H1 (cell line): ENCODE measurements around the gene AP3M1. TPM values are rescaled to one million over a fixed set of nuclear protein-coding genes. Genes with fewer than 3 reads are reported as not detected.

Source experiments
- BRCA1 ChIP-seq: IDR thresholded peaks from 2 replicates; pipeline ENCODE4 v1.6.1; 2012; ENCODE audit warnings: low read depth, low read length, improper control_type of control experiment
- EP300 ChIP-seq, 2 experiments: IDR thresholded peaks; 1 replicate in 1 of 2; 2 replicates in 1 of 2; pipeline ENCODE4 v1.6.1; 2011 to 2012; ENCODE audit warnings: low read depth in 2 of 2, low read length in 2 of 2, mild to moderate bottlenecking in 2 of 2, borderline replicate concordance in 1 of 2, inconsistent platforms in 1 of 2, moderate library complexity in 1 of 2
- EZH2 ChIP-seq: fragments of 200-600 bp; sonication (generic); IDR thresholded peaks from 2 replicates; pipeline ENCODE4 v1.7.1; 2012; ENCODE audit warnings: low read depth, mild to moderate bottlenecking, moderate library complexity, low read length, inconsistent platforms; ENCODE audit not compliant: severe bottlenecking
- FOSL1 ChIP-seq: IDR thresholded peaks from 2 replicates; pipeline ENCODE4 v1.6.1; 2011; ENCODE audit warnings: mild to moderate bottlenecking, low read depth, low read length, moderate library complexity; ENCODE audit not compliant: insufficient read depth
- GABPA ChIP-seq: IDR thresholded peaks from 2 replicates; pipeline ENCODE4 v1.6.1; 2011; ENCODE audit warnings: mild to moderate bottlenecking, low read length, moderate library complexity, borderline replicate concordance; ENCODE audit not compliant: insufficient read depth
- HDAC6 ChIP-seq: IDR thresholded peaks from one replicate; pipeline ENCODE4 v1.7.1; 2012; ENCODE audit warnings: low read depth, mild to moderate bottlenecking, inconsistent platforms, low read length, moderate library complexity
- MAFK ChIP-seq: IDR thresholded peaks from 2 replicates; pipeline ENCODE4 v1.6.1; 2012; ENCODE audit warnings: low read depth, mild to moderate bottlenecking, improper control_type of control experiment, low read length
- YY1 ChIP-seq: IDR thresholded peaks from 2 replicates; pipeline ENCODE4 v1.6.1; 2011; ENCODE audit warnings: low read depth, mild to moderate bottlenecking, low read length
- polyA plus RNA-seq, 7 experiments: library from polyadenylated mRNA; depleted of rRNA in 3 of 7; stranded (reverse) in 5 of 7; unstranded in 2 of 7; fragments of >200 nt in 5 of 7; fragments of 200-250 nt in 2 of 7; gene quantifications; 1 replicate in 5 of 7; 2 replicates in 1 of 7; 4 replicates in 1 of 7; pipeline versions ENCODE4 v1.2.1 to v1.2.3, GENCODE V29; 2011 to 2013; ENCODE audit warnings: missing spikeins in 2 of 7, mixed read lengths in 2 of 7
- total RNA-seq: library from RNA; stranded (reverse); fragmentation: NEBNext Ultra II Directional; extraction: Animal tissue kit (Norgen Biotek cat#: 25700); gene quantifications from 2 replicates; pipeline ENCODE4 v1.2.1, GENCODE V29; 2021
- TF ChIP-seq, protein P1 (sequence below): fragments of 300-600 bp; sonication (generic); IDR thresholded peaks from 2 replicates; pipeline ENCODE4 v1.7.1; 2012; ENCODE audit warnings: low read length, moderate library complexity, mild to moderate bottlenecking, inconsistent platforms; ENCODE audit not compliant: insufficient replicate concordance
- TF ChIP-seq, protein P2 (sequence below): IDR thresholded peaks from 2 replicates; pipeline ENCODE4 v1.6.1; 2011; ENCODE audit warnings: low read length, improper control_type of control experiment

AP3M1 gene
- total and polyA plus RNA-seq, 2 of the 8 experiments (the other 6 are each of a cell fraction or from before 2014, with no cell fraction given) = 23.9 to 38.9 TPM

DNA sequence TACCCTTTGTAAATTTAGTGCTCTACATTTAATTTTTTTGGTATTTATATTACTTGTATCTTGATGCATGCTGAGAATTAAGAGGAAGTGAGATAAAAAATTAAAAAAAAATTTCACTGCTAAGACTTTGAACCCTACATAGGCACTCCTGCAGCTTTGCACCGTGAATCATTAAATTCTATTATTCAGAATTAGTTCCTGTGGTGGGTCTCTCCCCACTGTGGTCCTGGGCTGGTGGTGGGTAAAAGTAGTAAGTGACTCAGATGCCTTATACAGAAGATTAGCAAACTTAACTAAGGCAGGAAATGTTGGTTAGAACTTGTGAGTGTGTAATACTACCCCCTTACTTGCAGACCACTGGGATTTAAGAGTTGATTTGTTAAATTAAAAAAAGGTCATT, 72.6 kb downstream of the AP3M1 start (continued):
- TF ChIP-seq, protein P1, sequence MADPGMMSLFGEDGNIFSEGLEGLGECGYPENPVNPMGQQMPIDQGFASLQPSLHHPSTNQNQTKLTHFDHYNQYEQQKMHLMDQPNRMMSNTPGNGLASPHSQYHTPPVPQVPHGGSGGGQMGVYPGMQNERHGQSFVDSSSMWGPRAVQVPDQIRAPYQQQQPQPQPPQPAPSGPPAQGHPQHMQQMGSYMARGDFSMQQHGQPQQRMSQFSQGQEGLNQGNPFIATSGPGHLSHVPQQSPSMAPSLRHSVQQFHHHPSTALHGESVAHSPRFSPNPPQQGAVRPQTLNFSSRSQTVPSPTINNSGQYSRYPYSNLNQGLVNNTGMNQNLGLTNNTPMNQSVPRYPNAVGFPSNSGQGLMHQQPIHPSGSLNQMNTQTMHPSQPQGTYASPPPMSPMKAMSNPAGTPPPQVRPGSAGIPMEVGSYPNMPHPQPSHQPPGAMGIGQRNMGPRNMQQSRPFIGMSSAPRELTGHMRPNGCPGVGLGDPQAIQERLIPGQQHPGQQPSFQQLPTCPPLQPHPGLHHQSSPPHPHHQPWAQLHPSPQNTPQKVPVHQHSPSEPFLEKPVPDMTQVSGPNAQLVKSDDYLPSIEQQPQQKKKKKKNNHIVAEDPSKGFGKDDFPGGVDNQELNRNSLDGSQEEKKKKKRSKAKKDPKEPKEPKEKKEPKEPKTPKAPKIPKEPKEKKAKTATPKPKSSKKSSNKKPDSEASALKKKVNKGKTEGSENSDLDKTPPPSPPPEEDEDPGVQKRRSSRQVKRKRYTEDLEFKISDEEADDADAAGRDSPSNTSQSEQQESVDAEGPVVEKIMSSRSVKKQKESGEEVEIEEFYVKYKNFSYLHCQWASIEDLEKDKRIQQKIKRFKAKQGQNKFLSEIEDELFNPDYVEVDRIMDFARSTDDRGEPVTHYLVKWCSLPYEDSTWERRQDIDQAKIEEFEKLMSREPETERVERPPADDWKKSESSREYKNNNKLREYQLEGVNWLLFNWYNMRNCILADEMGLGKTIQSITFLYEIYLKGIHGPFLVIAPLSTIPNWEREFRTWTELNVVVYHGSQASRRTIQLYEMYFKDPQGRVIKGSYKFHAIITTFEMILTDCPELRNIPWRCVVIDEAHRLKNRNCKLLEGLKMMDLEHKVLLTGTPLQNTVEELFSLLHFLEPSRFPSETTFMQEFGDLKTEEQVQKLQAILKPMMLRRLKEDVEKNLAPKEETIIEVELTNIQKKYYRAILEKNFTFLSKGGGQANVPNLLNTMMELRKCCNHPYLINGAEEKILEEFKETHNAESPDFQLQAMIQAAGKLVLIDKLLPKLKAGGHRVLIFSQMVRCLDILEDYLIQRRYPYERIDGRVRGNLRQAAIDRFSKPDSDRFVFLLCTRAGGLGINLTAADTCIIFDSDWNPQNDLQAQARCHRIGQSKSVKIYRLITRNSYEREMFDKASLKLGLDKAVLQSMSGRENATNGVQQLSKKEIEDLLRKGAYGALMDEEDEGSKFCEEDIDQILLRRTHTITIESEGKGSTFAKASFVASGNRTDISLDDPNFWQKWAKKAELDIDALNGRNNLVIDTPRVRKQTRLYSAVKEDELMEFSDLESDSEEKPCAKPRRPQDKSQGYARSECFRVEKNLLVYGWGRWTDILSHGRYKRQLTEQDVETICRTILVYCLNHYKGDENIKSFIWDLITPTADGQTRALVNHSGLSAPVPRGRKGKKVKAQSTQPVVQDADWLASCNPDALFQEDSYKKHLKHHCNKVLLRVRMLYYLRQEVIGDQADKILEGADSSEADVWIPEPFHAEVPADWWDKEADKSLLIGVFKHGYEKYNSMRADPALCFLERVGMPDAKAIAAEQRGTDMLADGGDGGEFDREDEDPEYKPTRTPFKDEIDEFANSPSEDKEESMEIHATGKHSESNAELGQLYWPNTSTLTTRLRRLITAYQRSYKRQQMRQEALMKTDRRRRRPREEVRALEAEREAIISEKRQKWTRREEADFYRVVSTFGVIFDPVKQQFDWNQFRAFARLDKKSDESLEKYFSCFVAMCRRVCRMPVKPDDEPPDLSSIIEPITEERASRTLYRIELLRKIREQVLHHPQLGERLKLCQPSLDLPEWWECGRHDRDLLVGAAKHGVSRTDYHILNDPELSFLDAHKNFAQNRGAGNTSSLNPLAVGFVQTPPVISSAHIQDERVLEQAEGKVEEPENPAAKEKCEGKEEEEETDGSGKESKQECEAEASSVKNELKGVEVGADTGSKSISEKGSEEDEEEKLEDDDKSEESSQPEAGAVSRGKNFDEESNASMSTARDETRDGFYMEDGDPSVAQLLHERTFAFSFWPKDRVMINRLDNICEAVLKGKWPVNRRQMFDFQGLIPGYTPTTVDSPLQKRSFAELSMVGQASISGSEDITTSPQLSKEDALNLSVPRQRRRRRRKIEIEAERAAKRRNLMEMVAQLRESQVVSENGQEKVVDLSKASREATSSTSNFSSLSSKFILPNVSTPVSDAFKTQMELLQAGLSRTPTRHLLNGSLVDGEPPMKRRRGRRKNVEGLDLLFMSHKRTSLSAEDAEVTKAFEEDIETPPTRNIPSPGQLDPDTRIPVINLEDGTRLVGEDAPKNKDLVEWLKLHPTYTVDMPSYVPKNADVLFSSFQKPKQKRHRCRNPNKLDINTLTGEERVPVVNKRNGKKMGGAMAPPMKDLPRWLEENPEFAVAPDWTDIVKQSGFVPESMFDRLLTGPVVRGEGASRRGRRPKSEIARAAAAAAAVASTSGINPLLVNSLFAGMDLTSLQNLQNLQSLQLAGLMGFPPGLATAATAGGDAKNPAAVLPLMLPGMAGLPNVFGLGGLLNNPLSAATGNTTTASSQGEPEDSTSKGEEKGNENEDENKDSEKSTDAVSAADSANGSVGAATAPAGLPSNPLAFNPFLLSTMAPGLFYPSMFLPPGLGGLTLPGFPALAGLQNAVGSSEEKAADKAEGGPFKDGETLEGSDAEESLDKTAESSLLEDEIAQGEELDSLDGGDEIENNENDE = no peak
- TF ChIP-seq YY1 (no peak), FOSL1 (no peak), BRCA1 (no peak), HDAC6 (no peak), EZH2 (no peak), MAFK (no peak), EP300 (IDR thresholded peaks at IDR 0.05; ENCODE audit: borderline replicate concordance in 1 of 2, low read depth in 2 of 2, low read length in 2 of 2) (no peak), GABPA (no peak)
- TF ChIP-seq, protein P2, sequence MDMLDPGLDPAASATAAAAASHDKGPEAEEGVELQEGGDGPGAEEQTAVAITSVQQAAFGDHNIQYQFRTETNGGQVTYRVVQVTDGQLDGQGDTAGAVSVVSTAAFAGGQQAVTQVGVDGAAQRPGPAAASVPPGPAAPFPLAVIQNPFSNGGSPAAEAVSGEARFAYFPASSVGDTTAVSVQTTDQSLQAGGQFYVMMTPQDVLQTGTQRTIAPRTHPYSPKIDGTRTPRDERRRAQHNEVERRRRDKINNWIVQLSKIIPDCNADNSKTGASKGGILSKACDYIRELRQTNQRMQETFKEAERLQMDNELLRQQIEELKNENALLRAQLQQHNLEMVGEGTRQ = no peak
